ENCODE measurements around the gene FAF2.

DNA sequence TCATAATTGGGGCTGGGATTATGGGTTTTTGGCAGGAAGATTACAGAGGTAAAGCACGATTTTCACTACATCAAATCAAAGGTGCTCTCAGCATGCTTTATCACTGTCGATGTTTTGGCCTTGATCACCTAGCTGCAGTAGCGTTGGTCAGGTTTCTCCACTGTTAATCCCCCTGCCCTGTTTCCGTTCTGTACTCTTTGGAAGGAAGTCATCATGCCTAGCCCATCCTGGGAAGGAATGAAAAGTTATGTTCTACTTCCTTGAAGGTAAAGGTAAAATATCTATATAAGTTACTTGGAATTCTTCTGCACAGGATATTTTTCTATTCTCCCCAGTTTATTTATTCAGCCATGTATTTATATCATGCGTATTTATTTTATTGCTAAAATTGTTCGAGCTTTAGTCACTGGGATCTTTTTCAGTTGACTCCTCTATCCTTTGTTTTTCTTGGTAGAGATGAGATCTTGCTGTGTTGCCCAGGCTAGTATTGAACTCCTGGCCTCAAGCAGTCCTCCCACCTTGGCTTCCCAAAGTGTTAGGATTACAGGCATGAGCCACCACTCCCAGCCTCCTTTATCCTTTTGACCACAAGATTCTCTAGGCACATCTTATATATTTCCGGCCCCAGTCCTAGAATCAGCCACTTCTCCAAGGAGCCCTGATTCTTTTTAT is 25.3 kb downstream of the FAF2 start:
- TF ChIP-seq, protein P1, sequence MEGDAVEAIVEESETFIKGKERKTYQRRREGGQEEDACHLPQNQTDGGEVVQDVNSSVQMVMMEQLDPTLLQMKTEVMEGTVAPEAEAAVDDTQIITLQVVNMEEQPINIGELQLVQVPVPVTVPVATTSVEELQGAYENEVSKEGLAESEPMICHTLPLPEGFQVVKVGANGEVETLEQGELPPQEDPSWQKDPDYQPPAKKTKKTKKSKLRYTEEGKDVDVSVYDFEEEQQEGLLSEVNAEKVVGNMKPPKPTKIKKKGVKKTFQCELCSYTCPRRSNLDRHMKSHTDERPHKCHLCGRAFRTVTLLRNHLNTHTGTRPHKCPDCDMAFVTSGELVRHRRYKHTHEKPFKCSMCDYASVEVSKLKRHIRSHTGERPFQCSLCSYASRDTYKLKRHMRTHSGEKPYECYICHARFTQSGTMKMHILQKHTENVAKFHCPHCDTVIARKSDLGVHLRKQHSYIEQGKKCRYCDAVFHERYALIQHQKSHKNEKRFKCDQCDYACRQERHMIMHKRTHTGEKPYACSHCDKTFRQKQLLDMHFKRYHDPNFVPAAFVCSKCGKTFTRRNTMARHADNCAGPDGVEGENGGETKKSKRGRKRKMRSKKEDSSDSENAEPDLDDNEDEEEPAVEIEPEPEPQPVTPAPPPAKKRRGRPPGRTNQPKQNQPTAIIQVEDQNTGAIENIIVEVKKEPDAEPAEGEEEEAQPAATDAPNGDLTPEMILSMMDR (IDR thresholded peaks at IDR 0.05): no peak
- no peak for TF ChIP-seq POLR2A (IDR thresholded peaks at IDR 0.05)
